HEK293 (cell line): ENCODE data around the gene CHMP5.

Experiments
- PRDM1 ChIP-seq: fragments of 450-650 bp; formaldehyde crosslinking; IDR thresholded peaks from 2 replicates; pipeline ENCODE4; 2016; ENCODE audit warnings: missing biosample characterization, missing genetic modification characterization
- YY1 ChIP-seq: fragments of 450-650 bp; formaldehyde crosslinking; IDR thresholded peaks from 2 replicates; pipeline ENCODE4 v1.5.1; 2018; ENCODE audit warnings: missing biosample characterization, missing genetic modification characterization
- ZNF184 ChIP-seq: fragments of 450-650 bp; IDR thresholded peaks from 2 replicates; pipeline ENCODE4 v1.5.1; 2018; ENCODE audit warnings: missing biosample characterization, mild to moderate bottlenecking, missing genetic modification characterization
- ZNF239 ChIP-seq: fragments of 450-650 bp; formaldehyde crosslinking; IDR thresholded peaks from 2 replicates; pipeline ENCODE4 v1.5.1; 2016; ENCODE audit warnings: missing biosample characterization, missing genetic modification characterization
- ZNF626 ChIP-seq: fragments of 450-650 bp; sonication (Bioruptor Pico); formaldehyde crosslinking; IDR thresholded peaks from 2 replicates; pipeline ENCODE4 v1.5.1; 2018; ENCODE audit warnings: missing biosample characterization, missing genetic modification characterization, inconsistent platforms
- ZNF658 ChIP-seq: fragments of 450-650 bp; formaldehyde crosslinking; IDR thresholded peaks from 2 replicates; pipeline ENCODE4; 2016; ENCODE audit warnings: missing biosample characterization, missing genetic modification characterization
- ZNF777 ChIP-seq: fragments of 450-650 bp; formaldehyde crosslinking; IDR thresholded peaks from 2 replicates; pipeline ENCODE4 v1.5.1; 2017; ENCODE audit warnings: missing biosample characterization, missing genetic modification characterization, borderline replicate concordance
- ZSCAN16 ChIP-seq: fragments of 450-650 bp; formaldehyde crosslinking; IDR thresholded peaks from 2 replicates; pipeline ENCODE4 v1.5.1; 2016; ENCODE audit warnings: missing biosample characterization, missing genetic modification characterization
- ZSCAN30 ChIP-seq: fragments of 450-650 bp; IDR thresholded peaks from 2 replicates; pipeline ENCODE4 v1.5.1; 2018; ENCODE audit warnings: missing biosample characterization, mild to moderate bottlenecking, missing genetic modification characterization, moderate library complexity
- TF ChIP-seq, protein P1 (sequence below): fragments of 450-650 bp; formaldehyde crosslinking; IDR thresholded peaks from 2 replicates; pipeline ENCODE4 v1.5.1; 2016; ENCODE audit warnings: missing biosample characterization, missing genetic modification characterization
- TF ChIP-seq, protein P2 (sequence below): fragments of 450-650 bp; formaldehyde crosslinking; conservative IDR thresholded peaks from 2 replicates; pipeline ENCODE4 v1.5.1; 2016; ENCODE audit warnings: low read depth, missing biosample characterization, missing genetic modification characterization
- TF ChIP-seq, protein P3 (sequence below): fragments of 450-650 bp; formaldehyde crosslinking; IDR thresholded peaks from 2 replicates; pipeline ENCODE4 v1.5.1; 2016; ENCODE audit warnings: missing biosample characterization, missing genetic modification characterization

DNA sequence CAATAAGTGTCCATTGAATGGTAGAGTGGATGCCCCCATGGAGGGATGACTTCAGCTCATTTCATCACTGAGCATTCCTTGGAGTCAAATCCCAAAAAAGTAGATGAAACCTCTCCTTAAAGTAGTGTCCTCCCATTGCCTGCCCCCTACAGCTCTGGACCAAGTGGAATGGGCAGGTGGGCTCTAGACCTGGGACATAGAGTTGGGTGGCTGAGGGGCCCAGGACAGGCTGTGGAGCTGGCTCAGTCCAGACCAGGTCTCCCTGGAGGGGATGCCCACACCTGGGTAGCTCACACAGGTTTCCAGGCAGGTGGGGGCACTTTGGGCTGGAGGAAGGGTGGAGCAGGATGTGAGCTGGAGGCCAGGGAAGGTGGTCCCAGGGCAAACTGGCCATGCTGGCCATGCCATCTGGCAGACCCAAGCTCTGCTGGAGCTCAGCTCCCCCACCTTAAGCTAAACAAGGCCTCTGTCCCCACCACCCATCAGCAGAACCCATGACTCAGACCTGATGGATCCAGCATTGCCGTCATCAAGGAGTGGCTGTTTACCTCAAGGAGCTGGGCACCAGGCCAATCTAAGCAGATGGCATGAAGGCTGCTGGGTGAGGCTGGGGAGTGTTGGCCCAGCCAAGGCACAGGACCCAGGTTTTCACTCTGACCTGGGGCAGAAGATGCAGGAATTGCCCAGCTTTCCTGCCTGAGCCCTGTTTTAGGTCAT is 31.1 kb upstream of the CHMP5 start:
- TF ChIP-seq, protein P1, sequence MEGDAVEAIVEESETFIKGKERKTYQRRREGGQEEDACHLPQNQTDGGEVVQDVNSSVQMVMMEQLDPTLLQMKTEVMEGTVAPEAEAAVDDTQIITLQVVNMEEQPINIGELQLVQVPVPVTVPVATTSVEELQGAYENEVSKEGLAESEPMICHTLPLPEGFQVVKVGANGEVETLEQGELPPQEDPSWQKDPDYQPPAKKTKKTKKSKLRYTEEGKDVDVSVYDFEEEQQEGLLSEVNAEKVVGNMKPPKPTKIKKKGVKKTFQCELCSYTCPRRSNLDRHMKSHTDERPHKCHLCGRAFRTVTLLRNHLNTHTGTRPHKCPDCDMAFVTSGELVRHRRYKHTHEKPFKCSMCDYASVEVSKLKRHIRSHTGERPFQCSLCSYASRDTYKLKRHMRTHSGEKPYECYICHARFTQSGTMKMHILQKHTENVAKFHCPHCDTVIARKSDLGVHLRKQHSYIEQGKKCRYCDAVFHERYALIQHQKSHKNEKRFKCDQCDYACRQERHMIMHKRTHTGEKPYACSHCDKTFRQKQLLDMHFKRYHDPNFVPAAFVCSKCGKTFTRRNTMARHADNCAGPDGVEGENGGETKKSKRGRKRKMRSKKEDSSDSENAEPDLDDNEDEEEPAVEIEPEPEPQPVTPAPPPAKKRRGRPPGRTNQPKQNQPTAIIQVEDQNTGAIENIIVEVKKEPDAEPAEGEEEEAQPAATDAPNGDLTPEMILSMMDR (tag by site-specific recombination) = no peak
- TF ChIP-seq ZNF184 (tag by site-specific recombination) (no peak), ZSCAN16 (tag by site-specific recombination) (no peak), ZNF626 (tag by site-specific recombination) (no peak), YY1 (no peak), ZNF239 (tag by site-specific recombination) (no peak), ZNF777 (tag by site-specific recombination) (no peak), ZSCAN30 (tag by site-specific recombination) (no peak), PRDM1 (no peak), ZNF658 (tag by site-specific recombination) (no peak)
- TF ChIP-seq, protein P2, sequence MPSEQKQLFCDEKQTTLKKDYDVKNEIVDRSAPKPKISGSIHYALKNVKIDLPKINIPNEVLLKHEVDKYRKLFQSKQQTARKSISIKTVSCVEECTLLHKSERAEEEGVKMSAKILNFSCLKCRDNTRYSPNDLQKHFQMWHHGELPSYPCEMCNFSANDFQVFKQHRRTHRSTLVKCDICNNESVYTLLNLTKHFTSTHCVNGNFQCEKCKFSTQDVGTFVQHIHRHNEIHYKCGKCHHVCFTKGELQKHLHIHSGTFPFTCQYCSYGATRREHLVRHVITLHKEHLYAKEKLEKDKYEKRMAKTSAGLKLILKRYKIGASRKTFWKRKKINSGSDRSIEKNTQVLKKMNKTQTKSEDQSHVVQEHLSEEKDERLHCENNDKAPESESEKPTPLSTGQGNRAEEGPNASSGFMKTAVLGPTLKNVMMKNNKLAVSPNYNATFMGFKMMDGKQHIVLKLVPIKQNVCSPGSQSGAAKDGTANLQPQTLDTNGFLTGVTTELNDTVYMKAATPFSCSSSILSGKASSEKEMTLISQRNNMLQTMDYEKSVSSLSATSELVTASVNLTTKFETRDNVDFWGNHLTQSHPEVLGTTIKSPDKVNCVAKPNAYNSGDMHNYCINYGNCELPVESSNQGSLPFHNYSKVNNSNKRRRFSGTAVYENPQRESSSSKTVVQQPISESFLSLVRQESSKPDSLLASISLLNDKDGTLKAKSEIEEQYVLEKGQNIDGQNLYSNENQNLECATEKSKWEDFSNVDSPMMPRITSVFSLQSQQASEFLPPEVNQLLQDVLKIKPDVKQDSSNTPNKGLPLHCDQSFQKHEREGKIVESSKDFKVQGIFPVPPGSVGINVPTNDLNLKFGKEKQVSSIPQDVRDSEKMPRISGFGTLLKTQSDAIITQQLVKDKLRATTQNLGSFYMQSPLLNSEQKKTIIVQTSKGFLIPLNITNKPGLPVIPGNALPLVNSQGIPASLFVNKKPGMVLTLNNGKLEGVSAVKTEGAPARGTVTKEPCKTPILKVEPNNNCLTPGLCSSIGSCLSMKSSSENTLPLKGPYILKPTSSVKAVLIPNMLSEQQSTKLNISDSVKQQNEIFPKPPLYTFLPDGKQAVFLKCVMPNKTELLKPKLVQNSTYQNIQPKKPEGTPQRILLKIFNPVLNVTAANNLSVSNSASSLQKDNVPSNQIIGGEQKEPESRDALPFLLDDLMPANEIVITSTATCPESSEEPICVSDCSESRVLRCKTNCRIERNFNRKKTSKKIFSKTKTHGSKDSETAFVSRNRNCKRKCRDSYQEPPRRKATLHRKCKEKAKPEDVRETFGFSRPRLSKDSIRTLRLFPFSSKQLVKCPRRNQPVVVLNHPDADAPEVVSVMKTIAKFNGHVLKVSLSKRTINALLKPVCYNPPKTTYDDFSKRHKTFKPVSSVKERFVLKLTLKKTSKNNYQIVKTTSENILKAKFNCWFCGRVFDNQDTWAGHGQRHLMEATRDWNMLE (tag by site-specific recombination) = peak; percentile 38; the same call in 1 of the 2 replicates
- TF ChIP-seq, protein P3, sequence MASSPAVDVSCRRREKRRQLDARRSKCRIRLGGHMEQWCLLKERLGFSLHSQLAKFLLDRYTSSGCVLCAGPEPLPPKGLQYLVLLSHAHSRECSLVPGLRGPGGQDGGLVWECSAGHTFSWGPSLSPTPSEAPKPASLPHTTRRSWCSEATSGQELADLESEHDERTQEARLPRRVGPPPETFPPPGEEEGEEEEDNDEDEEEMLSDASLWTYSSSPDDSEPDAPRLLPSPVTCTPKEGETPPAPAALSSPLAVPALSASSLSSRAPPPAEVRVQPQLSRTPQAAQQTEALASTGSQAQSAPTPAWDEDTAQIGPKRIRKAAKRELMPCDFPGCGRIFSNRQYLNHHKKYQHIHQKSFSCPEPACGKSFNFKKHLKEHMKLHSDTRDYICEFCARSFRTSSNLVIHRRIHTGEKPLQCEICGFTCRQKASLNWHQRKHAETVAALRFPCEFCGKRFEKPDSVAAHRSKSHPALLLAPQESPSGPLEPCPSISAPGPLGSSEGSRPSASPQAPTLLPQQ = peak; percentile 85
